Upper lobe of right lung (tissue), 1 donor: ENCODE results near the gene YBX1. TPM values are rescaled to one million over a fixed set of nuclear protein-coding genes. Genes with fewer than 3 reads are reported as not detected.

Experiments
- ATAC-seq: fragments of 200-7000 bp; cut with Tn5 transposase; one replicate; pipeline ENCODE4 v1.9.1; 2020; ENCODE audit warnings: mild to moderate bottlenecking, moderate library complexity
- DNase-seq: peaks from one replicate; pipeline ENCODE4 v3.0.0-alpha.2; 2020
- H3K27ac ChIP-seq: fragments of 200-600 bp; one replicate; pipeline ENCODE4 v1.8.0; 2022
- H3K27me3 ChIP-seq: fragments of 200-600 bp; one replicate; pipeline ENCODE4 v1.8.0; 2022; ENCODE audit warnings: mild to moderate bottlenecking
- H3K36me3 ChIP-seq: fragments of 200-600 bp; one replicate; pipeline ENCODE4 v1.8.0; 2022
- H3K4me1 ChIP-seq: fragments of 200-600 bp; one replicate; pipeline ENCODE4 v1.8.0; 2022
- H3K4me3 ChIP-seq: fragments of 200-600 bp; one replicate; pipeline ENCODE4 v1.8.0; 2022; ENCODE audit warnings: mild to moderate bottlenecking
- H3K9me3 ChIP-seq: fragments of 200-600 bp; one replicate; pipeline ENCODE4 v1.8.0; 2022
- intact Hi-C: fragments of 100-400 bp; cut with DNase I; formaldehyde crosslinking; loops from one replicate; pipeline ENCODE4 v1.11.0; 2022
- total RNA-seq: library from RNA; stranded (reverse); fragmentation: NEBNext Ultra II Directional; extraction: Animal tissue kit (Norgen Biotek cat#: 25700); gene quantifications from one replicate; pipeline ENCODE4 v1.2.1, GENCODE V29; 2021
- TF ChIP-seq, protein P1 (sequence below): fragments of 200-600 bp; IDR thresholded peaks from one replicate; pipeline ENCODE4 v1.8.0; 2022; ENCODE audit warnings: antibody characterized with exemption
- donor health status: DM: no; HTN: yes; CAD: no; lungs with severe emphysema.

The YBX1 gene
- total RNA-seq, 1 donor from 2014 or later: 478 TPM

GRCh38 chr1:42657981-42658876, 24.0 kb upstream of the YBX1 start, which contains the start of gene PPIH:
Gene PPIH (plus strand): TSS chr1:42658423. CDS start chr1:42658447, 24 bp downstream.
- Histone ChIP-seq H3K27me3 (no peaks in the 10 kb centered on the region), H3K27ac (peak within 1 kb of the TSS; percentile 78), H3K36me3 (peaks cover 21% of the 10 kb centered on the region), H3K9me3 (no peaks in the 10 kb centered on the region), H3K4me3 (peak within 1 kb of the TSS; percentile 87), H3K4me1 (peaks cover 13% of the 10 kb centered on the region)
- intact Hi-C loops: no loop called here
- DNase-seq (peak; percentile 98), ATAC-seq (peak; percentile 100)
- TF ChIP-seq, protein P1, sequence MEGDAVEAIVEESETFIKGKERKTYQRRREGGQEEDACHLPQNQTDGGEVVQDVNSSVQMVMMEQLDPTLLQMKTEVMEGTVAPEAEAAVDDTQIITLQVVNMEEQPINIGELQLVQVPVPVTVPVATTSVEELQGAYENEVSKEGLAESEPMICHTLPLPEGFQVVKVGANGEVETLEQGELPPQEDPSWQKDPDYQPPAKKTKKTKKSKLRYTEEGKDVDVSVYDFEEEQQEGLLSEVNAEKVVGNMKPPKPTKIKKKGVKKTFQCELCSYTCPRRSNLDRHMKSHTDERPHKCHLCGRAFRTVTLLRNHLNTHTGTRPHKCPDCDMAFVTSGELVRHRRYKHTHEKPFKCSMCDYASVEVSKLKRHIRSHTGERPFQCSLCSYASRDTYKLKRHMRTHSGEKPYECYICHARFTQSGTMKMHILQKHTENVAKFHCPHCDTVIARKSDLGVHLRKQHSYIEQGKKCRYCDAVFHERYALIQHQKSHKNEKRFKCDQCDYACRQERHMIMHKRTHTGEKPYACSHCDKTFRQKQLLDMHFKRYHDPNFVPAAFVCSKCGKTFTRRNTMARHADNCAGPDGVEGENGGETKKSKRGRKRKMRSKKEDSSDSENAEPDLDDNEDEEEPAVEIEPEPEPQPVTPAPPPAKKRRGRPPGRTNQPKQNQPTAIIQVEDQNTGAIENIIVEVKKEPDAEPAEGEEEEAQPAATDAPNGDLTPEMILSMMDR: no peak

DNA sequence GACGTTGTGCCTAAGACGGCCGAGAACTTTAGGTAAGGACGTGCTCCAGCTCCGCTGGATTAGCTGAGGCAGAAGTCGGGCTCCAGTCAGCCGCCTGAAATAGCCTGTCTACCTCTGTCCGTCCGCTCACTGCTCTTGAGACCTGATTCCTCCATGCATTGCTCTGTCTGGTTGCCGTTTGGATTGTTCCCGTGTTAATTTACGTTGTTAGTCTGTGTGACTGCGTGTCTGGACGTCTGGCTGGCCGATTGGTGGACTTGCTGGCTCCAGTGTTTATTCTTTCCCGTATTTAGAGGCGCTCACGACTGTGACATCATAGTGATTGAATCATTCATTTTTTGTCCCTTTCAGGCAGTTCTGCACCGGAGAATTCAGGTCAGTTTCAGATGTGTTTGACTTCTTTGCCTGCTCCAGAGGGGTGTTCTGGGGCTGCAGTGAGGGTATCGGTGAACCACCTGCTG, 23.3 kb upstream of the YBX1 start:
- TF ChIP-seq, protein P1: no peak
- peaks cover 27% of the 10 kb centered on the region for H3K36me3 ChIP-seq
- ATAC-seq: no peak

GRCh38 chr1:42660907-42661500, 21.2 kb upstream of the YBX1 start:
- Histone ChIP-seq H3K9me3 (no peaks in the 10 kb centered on the region), H3K27me3 (no peaks in the 10 kb centered on the region), H3K4me3 (no peak overlapping the region), H3K4me1 (peaks cover 13% of the 10 kb centered on the region), H3K27ac (no peak overlapping the region), H3K36me3 (peaks cover 48% of the 10 kb centered on the region)
- intact Hi-C loops: no loop called here
- TF ChIP-seq, protein P1: no peak
- ATAC-seq (no peak), DNase-seq (no peak)

More for the DNA sequence above, 23.3 kb upstream of the YBX1 start:
- no peaks in the 10 kb centered on the region for H3K27me3 ChIP-seq
- H3K4me1 ChIP-seq: peaks cover 13% of the 10 kb centered on the region
- intact Hi-C loops: no loop called here
- DNase-seq: no peak
- peak overlapping the region; percentile 87 for H3K4me3 ChIP-seq
- no peaks in the 10 kb centered on the region for H3K9me3 ChIP-seq
- H3K27ac ChIP-seq: peak overlapping the region; percentile 78

- DNase-seq: no peak
- Histone ChIP-seq H3K27me3 (no peaks in the 10 kb centered on the region), H3K27ac (peak overlapping the region; percentile 26), H3K36me3 (peaks cover 58% of the 10 kb centered on the region), H3K4me3 (no peak overlapping the region), H3K4me1 (peaks cover 4% of the 10 kb centered on the region), H3K9me3 (no peaks in the 10 kb centered on the region)
- TF ChIP-seq, protein P1: no peak
- intact Hi-C loops: no loop called here
- ATAC-seq: peak; percentile 87
These were observed 12.3 kb upstream of the YBX1 start for GRCh38 chr1:42669936-42670335.

DNA sequence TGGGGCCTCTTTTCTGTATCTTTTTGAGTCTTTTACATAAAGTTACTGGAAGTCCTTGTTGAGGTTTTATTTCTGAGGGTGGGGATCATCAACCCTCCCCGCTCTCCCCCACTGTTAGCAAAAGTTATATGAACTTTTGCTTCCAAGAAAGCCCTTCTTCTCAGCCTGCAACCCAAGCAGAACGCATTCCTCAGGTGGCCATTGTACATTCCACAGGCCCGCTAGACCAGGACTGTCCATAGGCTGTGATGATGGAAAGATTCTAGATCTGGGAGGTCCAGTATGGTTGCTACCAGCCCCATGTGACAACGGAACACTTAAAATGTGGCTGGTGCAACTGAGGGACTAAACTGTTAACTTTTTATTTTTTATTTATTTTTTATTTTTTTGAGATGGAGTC, 11.8 kb upstream of the YBX1 start:
- Histone ChIP-seq H3K9me3 (no peaks in the 10 kb centered on the region), H3K27ac (no peak overlapping the region), H3K27me3 (no peaks in the 10 kb centered on the region), H3K36me3 (peaks cover 58% of the 10 kb centered on the region), H3K4me1 (peaks cover 4% of the 10 kb centered on the region), H3K4me3 (no peak overlapping the region)
- intact Hi-C loops: no loop called here
- DNase-seq: no peak
- TF ChIP-seq, protein P1: no peak
- ATAC-seq: no peak
